ENCODE measurements around the gene NOX4.
"Not testable (repeated sequence)": the region's sequence is repeated elsewhere in the genome, so short reads cannot be mapped to it uniquely, and the experiment has no call there.

The NOX4 gene

GRCh38 chr11:89458716-89459115 is 32.5 kb downstream of the NOX4 start:
- DNase-seq (ENCODE audit: low read depth in 2 of 2), result no peak

- no peak for DNase-seq (ENCODE audit: low read depth in 2 of 2)
Measured at GRCh38 chr11:89457190-89457589, 34.0 kb downstream of the NOX4 start.

- no peak for DNase-seq (ENCODE audit: low read depth in 2 of 2)
Measured at GRCh38 chr11:89456681-89457080, 34.5 kb downstream of the NOX4 start.

GRCh38 chr11:89452780-89453179 is 38.4 kb downstream of the NOX4 start:
- DNase-seq (ENCODE audit: low read depth in 2 of 2), result no peak

- DNase-seq (ENCODE audit: low read depth in 2 of 2), result no peak
Measured at GRCh38 chr11:89447845-89448244, 43.3 kb downstream of the NOX4 start.

- DNase-seq (ENCODE audit: low read depth in 2 of 2), result no peak
Measured at GRCh38 chr11:89443361-89444322, 47.5 kb downstream of the NOX4 start.

GRCh38 chr11:89442801-89443200 is 48.4 kb downstream of the NOX4 start:
- no peak for DNase-seq (ENCODE audit: low read depth in 2 of 2)

GRCh38 chr11:89441606-89442005 is 49.6 kb downstream of the NOX4 start:
- no peak for DNase-seq (ENCODE audit: low read depth in 2 of 2)

- no peak for DNase-seq (ENCODE audit: low read depth in 2 of 2)
Measured at GRCh38 chr11:89437317-89437716, 53.9 kb downstream of the NOX4 start.

- no peak for DNase-seq (ENCODE audit: low read depth in 2 of 2)
Measured at GRCh38 chr11:89436071-89436470, 55.1 kb downstream of the NOX4 start.

GRCh38 chr11:89433278-89433677 is 57.9 kb downstream of the NOX4 start:
- DNase-seq (ENCODE audit: low read depth in 2 of 2), result no peak

GRCh38 chr11:89432182-89432581 is 59.0 kb downstream of the NOX4 start:
- DNase-seq (ENCODE audit: low read depth in 2 of 2), result not testable (repeated sequence)

- not testable (repeated sequence) for DNase-seq (ENCODE audit: low read depth in 2 of 2)
Measured at GRCh38 chr11:89426501-89426900, 64.7 kb downstream of the NOX4 start.

- no peak for DNase-seq (ENCODE audit: low read depth in 2 of 2)
Measured at GRCh38 chr11:89421718-89422117, 69.5 kb downstream of the NOX4 start.

GRCh38 chr11:89420981-89421380 is 70.2 kb downstream of the NOX4 start:
- DNase-seq (ENCODE audit: low read depth in 2 of 2), result no peak

- DNase-seq (ENCODE audit: low read depth in 2 of 2), result no peak
Measured at GRCh38 chr11:89416961-89417360, 74.2 kb downstream of the NOX4 start.

GRCh38 chr11:89411112-89411511 is 80.1 kb downstream of the NOX4 start:
- DNase-seq (ENCODE audit: low read depth in 2 of 2), result not testable (repeated sequence)

GRCh38 chr11:89410666-89411065 is 80.5 kb downstream of the NOX4 start:
- DNase-seq (ENCODE audit: low read depth in 2 of 2), result not testable (repeated sequence)

- not testable (repeated sequence) for DNase-seq (ENCODE audit: low read depth in 2 of 2)
Measured at GRCh38 chr11:89408441-89408840, 82.7 kb downstream of the NOX4 start.

GRCh38 chr11:89405629-89406028 is 85.5 kb downstream of the NOX4 start:
- DNase-seq (ENCODE audit: low read depth in 2 of 2), result no peak

- not testable (repeated sequence) for DNase-seq (ENCODE audit: low read depth in 2 of 2)
Measured at GRCh38 chr11:89391654-89392053, 99.5 kb downstream of the NOX4 start.

- not testable (repeated sequence) for DNase-seq (ENCODE audit: low read depth in 2 of 2)
Measured at GRCh38 chr11:89387501-89387900, 103.7 kb downstream of the NOX4 start.

- DNase-seq (ENCODE audit: low read depth in 2 of 2), result not testable (repeated sequence)
Measured at GRCh38 chr11:89382986-89383385, 108.2 kb downstream of the NOX4 start.

Measured in stimulated activated CD4-positive, alpha-beta T cell treated with anti-CD3 and anti-CD28 coated beads, Interleukin-12 subunit alpha, Interleukin-12 subunit beta, amount 100 ng/mL, for 24 hours (primary cell).